Skeletal muscle satellite cell (primary cell): ENCODE results near the gene NAIF1.

Experiments used
- H3K27me3 ChIP-seq: 2 replicates; pipeline ENCODE4 v1.7.0; 2013; ENCODE audit warnings: low read length; ENCODE audit not compliant: control insufficient read depth, insufficient read depth
- H3K36me3 ChIP-seq: 2 replicates; pipeline ENCODE4 v1.7.0; 2013; ENCODE audit warnings: mild to moderate bottlenecking, control low read depth, low read length; ENCODE audit not compliant: insufficient read depth
- H3K4me1 ChIP-seq: 2 replicates; pipeline ENCODE4 v1.7.0; 2013; ENCODE audit warnings: low read length; ENCODE audit not compliant: control insufficient read depth, insufficient read depth
- H3K4me2 ChIP-seq: 2 replicates; pipeline ENCODE4 v1.7.0; 2013; ENCODE audit warnings: mild to moderate bottlenecking, low read length
- H3K4me3 ChIP-seq: 2 replicates; pipeline ENCODE4 v1.7.0; 2013; ENCODE audit warnings: low read length
- H3K9ac ChIP-seq: 2 replicates; pipeline ENCODE4 v1.7.0; 2013; ENCODE audit warnings: mild to moderate bottlenecking, low read depth, low read length, moderate library complexity
- H3K9me3 ChIP-seq: replicated peaks from 2 replicates; pipeline ENCODE4 v1.7.0; 2013; ENCODE audit warnings: mild to moderate bottlenecking, control low read depth, low read length

NAIF1 gene

DNA sequence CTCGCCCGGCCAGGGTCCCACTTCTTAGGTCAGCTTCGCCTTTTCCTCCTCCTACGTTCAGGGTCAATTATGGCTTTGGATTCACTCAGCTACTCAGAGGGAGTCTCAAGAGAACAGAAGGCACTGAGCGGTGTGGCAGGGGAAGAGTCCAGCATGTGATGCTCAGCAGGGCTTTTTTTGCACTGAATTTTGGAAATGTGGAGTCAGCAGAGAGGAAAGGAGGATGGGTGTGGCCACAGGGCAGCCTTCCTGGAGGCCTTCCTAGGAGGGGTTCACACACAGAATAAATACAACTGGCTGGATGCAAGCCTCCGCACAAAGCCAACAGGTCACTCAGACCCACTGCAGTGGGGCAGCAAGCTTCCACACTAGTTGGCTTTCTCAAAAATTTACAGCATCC, 4.8 kb downstream of the NAIF1 start:
- H3K4me3 ChIP-seq: no peak overlapping the region

GRCh38 chr9:128061275-128061960, 5.7 kb downstream of the NAIF1 start:
- Histone ChIP-seq H3K9me3 (no peaks in the 10 kb centered on the region), H3K4me2 (no peak overlapping the region), H3K27me3 (no peaks in the 10 kb centered on the region), H3K4me1 (peaks cover 12% of the 10 kb centered on the region), H3K4me3 (no peak overlapping the region), H3K9ac (no peak overlapping the region), H3K36me3 (peaks cover 14% of the 10 kb centered on the region)

More for the DNA sequence above, 4.8 kb downstream of the NAIF1 start:
- Histone ChIP-seq H3K27me3 (no peaks in the 10 kb centered on the region), H3K9me3 (no peaks in the 10 kb centered on the region), H3K36me3 (peaks cover 14% of the 10 kb centered on the region), H3K4me2 (no peak overlapping the region), H3K4me1 (peaks cover 18% of the 10 kb centered on the region), H3K9ac (no peak overlapping the region)

DNA sequence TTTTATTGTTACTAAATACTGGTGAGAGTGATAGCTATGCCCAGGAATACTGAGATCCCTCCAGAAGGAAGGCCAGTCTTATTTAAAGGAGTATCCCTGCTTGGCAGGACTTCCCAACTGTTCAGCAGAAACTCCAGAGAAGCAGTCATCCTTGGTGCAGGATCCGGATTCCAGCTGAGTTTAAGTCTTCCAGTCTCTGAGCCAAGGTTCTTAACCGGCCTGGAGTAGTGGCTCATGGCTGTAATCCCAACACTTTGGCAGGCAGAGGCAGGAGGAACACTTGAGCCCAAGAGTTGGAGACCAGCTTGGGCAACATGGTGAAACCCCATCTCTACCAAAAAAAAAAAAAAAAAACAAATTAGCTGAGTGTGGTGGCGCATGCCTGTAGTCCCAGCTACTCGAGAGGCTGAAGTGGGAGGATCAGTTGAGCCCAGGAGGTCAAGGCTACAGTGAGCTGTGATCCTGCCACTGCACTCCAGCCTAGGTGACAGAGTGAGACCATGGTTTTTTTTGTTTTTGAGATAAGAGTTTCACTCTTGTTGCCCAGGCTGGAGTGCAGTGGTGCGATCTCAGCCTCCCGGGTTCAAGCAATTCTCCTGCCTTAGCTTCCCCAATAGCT, 7.6 kb downstream of the NAIF1 start:
- H3K4me3 ChIP-seq: no peak overlapping the region
- H3K27me3 ChIP-seq: no peaks in the 10 kb centered on the region
- no peaks in the 10 kb centered on the region for H3K9me3 ChIP-seq
- H3K36me3 ChIP-seq: peaks cover 14% of the 10 kb centered on the region
- no peak overlapping the region for H3K4me2 ChIP-seq
- H3K9ac ChIP-seq: no peak overlapping the region
- peaks cover 11% of the 10 kb centered on the region for H3K4me1 ChIP-seq

- Histone ChIP-seq H3K4me2 (no peak overlapping the region), H3K4me1 (peaks cover 11% of the 10 kb centered on the region), H3K9me3 (no peaks in the 10 kb centered on the region), H3K36me3 (peaks cover 7% of the 10 kb centered on the region), H3K9ac (no peak overlapping the region), H3K27me3 (no peaks in the 10 kb centered on the region), H3K4me3 (no peak overlapping the region)
These were observed 9.3 kb downstream of the NAIF1 start for GRCh38 chr9:128057724-128058409.

GRCh38 chr9:128056887-128057723, 10.0 kb downstream of the NAIF1 start:
- Histone ChIP-seq H3K27me3 (no peaks in the 10 kb centered on the region), H3K9me3 (no peaks in the 10 kb centered on the region), H3K4me3 (no peak overlapping the region), H3K4me1 (peaks cover 11% of the 10 kb centered on the region), H3K9ac (no peak overlapping the region), H3K4me2 (no peak overlapping the region), H3K36me3 (peaks cover 7% of the 10 kb centered on the region)

DNA sequence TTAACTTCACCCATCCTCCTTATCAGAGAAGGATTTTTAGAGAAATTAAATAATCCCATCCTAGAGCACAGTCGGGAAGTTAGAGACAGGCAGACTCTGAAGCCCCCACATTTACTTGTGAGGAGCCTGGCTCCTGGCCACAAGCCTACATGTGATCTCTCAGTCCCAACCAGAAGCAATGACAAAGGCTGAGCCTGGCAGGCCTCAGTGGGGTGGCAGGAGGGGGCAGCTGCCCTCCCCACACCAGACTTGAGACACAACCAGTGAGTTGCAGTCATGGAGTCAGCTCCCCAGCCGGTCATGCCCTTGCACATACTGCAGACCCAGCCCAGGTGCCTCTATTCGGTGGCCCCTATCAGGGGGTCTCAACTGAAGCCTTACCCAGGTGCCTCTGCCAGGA, 11.0 kb downstream of the NAIF1 start:
- Histone ChIP-seq H3K9me3 (no peaks in the 10 kb centered on the region), H3K4me3 (no peak overlapping the region), H3K36me3 (peaks cover 2% of the 10 kb centered on the region), H3K4me2 (no peak overlapping the region), H3K27me3 (no peaks in the 10 kb centered on the region), H3K4me1 (peaks cover 11% of the 10 kb centered on the region), H3K9ac (no peak overlapping the region)

- no peaks in the 10 kb centered on the region for H3K27me3 ChIP-seq
- no peak overlapping the region for H3K9ac ChIP-seq
- H3K4me1 ChIP-seq: peaks cover 11% of the 10 kb centered on the region
- no peaks in the 10 kb centered on the region for H3K36me3 ChIP-seq
- no peaks in the 10 kb centered on the region for H3K9me3 ChIP-seq
- no peak overlapping the region for H3K4me2 ChIP-seq
- H3K4me3 ChIP-seq: no peak overlapping the region
These were observed 11.6 kb downstream of the NAIF1 start for GRCh38 chr9:128055344-128056040.

GRCh38 chr9:128054087-128054486, 13.0 kb downstream of the NAIF1 start:
- peaks cover 15% of the 10 kb centered on the region for H3K4me1 ChIP-seq
- no peak overlapping the region for H3K9ac ChIP-seq
- no peak overlapping the region for H3K4me2 ChIP-seq
- H3K27me3 ChIP-seq: no peaks in the 10 kb centered on the region
- H3K4me3 ChIP-seq: no peak overlapping the region
- H3K9me3 ChIP-seq: no peaks in the 10 kb centered on the region
- H3K36me3 ChIP-seq: no peaks in the 10 kb centered on the region

- peaks cover 15% of the 10 kb centered on the region for H3K4me1 ChIP-seq
- no peak overlapping the region for H3K4me2 ChIP-seq
- H3K4me3 ChIP-seq: no peak overlapping the region
- H3K9me3 ChIP-seq: no peaks in the 10 kb centered on the region
- H3K9ac ChIP-seq: no peak overlapping the region
- H3K27me3 ChIP-seq: no peaks in the 10 kb centered on the region
- H3K36me3 ChIP-seq: no peaks in the 10 kb centered on the region
These were observed 13.6 kb downstream of the NAIF1 start for GRCh38 chr9:128053560-128053959.

DNA sequence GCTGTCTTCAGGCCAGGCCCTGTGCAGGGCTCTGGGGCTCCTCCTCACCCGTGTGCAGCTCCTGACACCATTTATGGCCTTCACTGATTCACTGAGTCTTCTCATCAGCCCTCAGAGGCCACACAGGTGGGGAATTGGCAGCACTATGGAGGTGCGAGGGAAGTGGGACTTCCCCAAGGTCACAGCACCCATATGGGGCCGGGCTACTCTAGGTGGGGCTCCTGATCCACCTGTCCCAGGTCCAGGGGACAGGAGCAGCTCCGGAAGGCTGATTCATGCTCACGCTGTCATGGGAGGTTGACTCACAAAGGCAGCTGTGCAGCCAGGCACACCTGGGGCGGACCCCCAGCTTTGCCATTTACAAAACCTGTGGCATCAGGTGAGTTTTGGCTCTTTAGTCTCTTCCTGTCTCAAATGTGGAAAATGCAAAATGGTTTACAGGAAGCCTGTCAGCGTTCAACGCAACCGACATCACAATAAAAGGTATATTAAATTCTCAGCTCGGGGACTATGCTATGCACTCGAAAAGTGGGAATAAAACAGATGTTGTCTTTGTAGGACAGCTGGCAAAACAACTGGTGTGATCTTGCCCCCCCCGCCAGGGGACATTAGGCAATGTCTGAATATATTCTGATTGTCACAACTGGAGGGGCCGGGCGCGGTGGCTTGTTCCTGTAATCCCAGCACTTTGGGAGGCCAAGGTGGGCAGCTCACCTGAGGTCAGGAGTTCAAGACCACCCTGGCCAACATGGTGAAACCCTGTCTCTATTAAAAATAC, 15.0 kb downstream of the NAIF1 start:
- Histone ChIP-seq H3K9ac (no peak overlapping the region), H3K4me1 (peaks cover 15% of the 10 kb centered on the region), H3K9me3 (no peaks in the 10 kb centered on the region), H3K4me3 (no peak overlapping the region), H3K4me2 (no peak overlapping the region), H3K36me3 (no peaks in the 10 kb centered on the region), H3K27me3 (no peaks in the 10 kb centered on the region)
